DMS153 (cell line): ENCODE results near the gene OARD1.
A peak's percentile ranks its signal among the peaks of the same experiment; 100 is the strongest.

Source experiments
- DNase-seq: peaks from one replicate; lab custom pipeline; 2025; lab: John Stamatoyannopoulos, UW

The OARD1 gene

DNA sequence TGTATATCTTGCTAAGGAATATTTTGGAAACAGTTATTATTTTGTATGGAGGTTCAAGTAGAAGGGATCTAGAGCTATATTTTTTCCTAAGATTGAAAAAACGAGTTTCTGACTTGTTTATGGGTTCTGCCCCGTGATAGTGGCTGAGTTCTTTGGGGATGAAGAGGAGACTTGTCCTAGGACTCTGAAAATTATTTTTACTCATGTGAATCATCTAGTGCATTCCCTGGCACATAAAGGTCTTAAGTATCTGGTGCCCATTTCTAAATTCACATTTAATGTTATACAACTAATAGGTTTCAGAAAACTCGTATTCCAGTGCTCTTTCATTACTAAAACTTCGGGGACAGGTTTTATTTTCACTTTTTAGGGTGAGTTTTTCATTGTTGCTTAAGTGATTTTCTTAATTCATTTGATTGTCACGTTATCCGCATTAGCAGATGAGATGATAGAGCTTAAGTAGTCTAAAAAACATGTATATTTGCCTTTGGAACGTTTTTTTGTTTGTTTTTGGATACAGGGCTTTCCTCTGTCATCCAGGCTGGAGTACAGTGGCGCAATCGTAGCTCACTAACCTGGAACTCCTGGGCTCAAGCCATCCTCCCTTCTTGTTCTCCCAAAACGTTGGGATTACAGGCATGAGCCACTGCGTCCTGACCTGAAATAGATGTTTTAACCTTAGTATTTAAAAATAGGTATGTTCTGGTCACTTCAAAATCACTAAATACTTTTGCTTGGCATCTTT lies 2.7 kb upstream of the OARD1 start:
- no peak for DNase-seq

DNA sequence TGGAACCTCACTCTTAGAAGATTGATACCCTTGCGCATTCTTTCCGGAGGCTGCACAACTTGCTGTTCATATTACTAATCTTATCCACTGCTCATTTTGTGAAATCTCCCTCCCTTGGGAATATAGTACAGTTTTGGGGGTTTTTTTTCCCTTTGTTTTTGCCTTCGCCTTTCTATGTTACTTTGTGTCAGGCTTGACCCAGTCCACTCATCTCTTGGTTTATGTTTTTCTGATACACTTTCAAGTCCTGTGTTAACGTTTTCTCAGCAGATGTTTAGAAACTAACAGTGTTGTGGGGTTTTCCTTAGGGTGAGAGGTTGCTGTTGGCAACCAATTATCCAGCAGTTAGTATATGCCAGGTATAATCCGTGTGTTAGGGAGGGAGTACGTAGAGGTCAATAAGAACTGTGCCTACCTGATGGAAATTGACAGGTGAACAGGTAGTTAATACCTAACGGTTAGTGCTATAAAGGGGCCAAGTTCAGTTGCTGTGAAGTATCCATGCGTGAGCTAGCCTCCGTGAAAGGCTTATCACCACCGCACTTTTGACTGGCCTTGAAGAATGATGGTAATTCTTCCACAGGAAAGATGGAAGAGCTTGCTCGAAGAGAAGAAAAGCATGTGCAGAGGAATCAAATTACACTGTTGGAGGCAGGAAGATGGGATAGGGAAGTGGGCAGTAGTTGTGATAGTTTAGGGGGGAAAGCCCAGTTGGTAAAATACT lies 2.0 kb upstream of the OARD1 start:
- DNase-seq: no peak

DNA sequence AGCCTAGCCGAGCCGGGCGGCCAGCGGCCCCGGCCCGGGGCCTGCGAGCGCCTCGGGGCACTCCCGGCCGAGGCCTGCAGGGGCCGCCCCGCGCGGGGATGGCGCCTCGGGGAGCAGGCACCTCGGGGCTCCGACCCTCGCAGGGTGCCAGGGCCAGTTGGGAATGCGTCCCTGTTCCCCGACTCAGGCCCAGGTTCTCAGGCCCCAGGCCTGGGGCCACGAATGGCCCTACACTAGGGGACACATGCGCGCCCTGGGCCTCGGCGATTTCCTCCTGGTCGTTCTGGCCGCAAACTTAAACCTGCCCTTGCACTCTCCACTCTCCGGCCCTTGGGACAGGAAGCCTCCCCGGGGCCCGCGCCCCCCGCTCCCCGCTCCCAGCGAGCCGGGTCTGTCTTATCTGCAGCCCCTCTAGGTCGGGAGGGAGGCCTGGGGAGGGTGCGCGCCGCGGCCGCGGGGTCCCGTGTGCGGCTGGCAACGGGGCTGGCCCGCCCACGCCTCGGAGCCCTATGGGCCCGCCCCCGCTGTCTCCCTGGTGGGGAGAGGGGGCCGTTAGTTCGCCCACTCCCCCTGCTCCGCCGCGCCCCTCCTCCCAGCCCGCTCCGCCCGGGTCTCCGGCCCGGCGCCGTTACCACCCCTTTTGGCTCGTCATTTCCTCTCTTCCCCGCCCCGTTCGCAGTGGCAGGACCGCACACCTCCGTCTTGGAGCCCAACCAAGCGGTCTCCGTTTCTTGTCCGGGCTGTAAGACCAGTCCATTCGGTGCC lies 1.2 kb upstream of the OARD1 start:
- peak; percentile 50 for DNase-seq

DNA sequence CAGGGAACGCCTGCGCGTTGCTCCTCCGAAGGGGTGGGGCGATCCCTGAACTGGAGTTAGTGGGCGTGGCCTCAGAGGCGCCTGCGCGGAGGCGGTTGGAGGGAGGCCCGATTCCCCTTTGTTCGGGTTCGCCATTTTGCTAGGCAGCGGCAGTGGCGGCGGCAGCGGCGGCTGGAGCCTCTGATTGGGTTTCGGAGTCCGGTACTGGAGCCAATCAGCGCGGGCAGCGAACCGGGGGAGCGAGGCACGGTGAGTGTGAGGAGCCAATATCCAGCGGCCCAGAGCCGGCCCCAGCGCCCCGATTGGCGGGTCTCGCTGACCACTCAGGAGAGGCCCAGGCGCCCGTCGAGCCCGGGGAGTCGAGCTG lies 663 bp upstream of the OARD1 start, which contains the start of gene NFYA:
Gene NFYA, plus strand, starts transcription at position 139 of the 367 bp plus-strand sequence. CDS start 6,116 bp downstream, outside the sequence.
- peak; percentile 100 for DNase-seq

DNA sequence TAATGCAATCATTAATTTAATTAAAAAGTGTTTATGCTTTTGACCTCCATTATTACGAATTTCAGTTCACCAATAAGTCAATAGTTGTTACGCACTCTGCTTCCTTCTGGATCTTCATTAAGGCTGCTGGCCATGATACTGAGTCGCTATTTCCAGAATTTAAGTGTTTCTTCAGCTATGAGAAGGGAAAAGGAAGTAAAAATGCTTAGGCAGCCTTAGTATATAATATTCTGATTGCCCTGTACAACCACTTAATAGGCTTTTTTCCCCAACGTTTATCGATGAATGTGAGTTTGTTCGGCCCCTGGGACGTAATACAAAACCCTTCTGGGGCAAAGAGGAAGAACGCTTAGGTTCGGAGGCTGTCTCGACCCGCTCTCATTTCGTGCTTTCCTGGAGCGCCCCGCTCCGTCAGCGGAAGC lies 644 bp downstream of the OARD1 start:
- peak; percentile 69 for DNase-seq

DNA sequence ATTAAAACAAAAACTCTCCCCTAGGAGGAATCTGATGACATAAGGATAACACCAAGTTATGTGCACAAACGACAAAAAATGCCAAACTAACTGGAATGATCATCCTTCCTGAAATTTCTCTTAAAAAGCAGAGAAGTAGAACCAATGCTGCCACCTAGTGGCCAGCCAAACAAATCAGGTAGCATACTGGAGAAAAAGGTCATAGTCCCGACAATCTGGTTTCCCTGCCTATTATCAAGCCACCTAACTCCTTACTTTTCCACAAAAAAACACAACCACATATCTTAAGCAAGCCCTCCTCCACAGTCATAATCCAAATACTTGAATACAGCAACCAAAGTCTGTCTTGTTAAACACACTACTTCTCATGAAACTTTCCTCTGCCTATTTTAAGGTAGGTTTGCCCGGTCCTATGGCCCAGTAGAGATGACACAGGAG lies 5.3 kb downstream of the OARD1 start:
- peak; percentile 53 for DNase-seq

DNA sequence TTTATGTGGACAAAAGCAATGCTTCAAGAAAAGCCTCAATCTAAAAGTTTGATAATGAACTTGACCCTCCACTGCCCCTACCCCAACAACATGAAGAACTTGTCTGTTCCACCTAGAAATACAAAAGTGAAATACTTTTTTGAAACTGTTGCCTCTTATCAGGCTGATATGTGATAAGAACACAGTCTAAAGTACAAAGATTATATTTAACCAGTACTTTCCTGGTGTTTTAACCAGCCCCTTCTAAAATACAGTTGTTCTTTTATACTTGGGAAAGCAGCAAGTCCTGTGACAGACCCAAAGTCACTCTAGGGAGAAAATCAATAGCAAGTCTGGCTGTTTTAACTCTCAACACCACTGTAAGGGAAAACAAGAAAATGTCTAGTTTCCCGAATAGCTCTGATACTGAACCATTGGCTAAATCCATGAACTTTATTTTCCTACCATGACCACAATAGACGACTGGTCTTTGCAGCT lies 6.6 kb downstream of the OARD1 start:
- DNase-seq: no peak

DNA sequence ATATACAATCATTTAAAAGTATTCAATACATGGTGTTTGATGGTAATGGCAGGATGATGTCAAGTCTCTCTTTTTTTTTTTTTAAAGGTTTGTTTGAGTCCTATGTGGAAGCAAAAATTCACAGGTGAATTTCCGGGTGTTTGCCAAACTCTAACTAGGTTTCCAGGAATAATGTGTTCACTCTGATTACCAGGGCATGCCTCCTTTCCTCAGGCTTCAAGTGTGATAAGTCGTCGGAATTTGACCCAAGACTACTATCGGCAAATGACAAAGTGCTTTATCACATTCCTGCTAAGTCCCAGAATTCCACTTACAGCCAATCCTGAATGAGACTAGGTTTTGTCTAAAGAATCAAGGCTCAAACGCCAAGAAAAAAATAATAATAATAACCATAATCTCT lies 7.3 kb downstream of the OARD1 start:
- no peak for DNase-seq

DNA sequence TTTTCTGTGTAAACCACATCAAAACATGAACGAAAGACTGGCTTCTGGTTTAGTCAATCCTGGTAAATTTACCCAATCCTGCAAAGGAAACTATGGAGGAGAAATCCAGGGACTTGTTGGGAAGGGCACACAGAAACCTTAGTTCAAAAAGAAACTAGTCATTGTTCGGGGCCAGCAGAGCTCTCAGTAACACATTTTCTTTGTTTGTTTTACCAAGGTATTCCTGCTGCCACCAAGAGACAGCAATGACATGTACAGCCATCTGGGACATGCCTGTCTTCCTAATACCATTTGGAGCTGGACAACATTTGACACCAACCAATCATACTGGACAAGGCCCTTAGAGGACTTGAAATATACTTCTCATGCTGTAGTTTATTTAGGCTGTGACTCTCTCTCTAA lies 8.3 kb downstream of the OARD1 start:
- DNase-seq: no peak

DNA sequence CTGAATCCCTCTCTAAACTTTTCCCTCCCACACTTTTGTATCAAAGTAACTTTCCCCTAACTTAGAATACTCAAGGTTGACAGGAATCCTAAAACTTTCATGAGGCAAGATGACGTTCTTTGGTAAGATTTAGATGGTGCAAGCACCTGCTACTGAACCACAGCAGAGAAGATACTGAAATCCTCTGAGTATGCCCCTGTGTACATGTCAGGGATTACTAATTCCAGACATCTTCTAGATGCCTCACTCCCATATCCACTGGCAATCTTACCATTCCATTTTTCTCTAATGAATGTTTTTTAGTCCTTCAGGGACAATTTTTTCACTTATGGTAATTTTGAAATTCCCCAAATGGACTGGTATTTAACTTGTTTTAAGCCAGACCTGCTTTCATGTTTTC lies 10.1 kb downstream of the OARD1 start:
- DNase-seq: no peak

DNA sequence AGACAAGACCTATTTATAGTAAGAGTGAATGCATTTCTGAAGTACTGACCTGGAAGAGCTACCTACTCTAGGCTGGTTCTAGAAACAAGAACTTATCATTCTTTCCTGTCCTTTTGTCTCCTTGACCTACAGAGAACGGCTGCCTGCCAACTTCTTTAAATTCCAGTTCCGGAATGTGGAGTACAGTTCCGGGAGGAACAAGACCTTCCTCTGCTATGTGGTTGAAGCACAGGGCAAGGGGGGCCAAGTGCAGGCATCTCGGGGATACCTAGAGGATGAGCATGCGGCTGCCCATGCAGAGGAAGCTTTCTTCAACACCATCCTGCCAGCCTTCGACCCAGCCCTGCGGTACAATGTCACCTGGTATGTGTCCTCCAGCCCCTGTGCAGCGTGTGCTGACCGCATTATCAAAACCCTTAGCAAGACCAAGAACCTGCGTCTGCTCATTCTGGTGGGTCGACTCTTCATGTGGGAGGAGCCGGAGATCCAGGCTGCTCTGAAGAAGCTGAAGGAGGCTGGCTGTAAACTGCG lies 10.9 kb downstream of the OARD1 start:
- no peak for DNase-seq

DNA sequence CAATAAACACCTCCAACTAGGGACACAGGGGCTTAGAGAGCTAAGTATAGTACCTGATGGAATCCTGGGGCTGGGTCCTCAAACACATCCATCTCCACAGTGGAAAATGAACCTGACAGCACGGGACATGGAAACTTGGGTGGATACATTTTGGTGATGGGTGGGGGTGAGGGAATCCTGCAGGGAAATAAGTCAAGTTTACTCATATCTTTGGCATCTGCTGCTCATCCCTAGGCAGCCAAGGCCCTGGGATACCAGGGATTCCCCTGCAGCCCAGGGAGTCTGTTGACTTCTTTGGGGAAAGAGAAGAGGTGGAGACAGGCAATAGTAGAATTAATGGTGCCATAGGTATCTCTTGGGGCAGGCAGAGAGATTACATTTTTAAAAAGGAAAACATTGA lies 12.6 kb downstream of the OARD1 start:
- DNase-seq: no peak

DNA sequence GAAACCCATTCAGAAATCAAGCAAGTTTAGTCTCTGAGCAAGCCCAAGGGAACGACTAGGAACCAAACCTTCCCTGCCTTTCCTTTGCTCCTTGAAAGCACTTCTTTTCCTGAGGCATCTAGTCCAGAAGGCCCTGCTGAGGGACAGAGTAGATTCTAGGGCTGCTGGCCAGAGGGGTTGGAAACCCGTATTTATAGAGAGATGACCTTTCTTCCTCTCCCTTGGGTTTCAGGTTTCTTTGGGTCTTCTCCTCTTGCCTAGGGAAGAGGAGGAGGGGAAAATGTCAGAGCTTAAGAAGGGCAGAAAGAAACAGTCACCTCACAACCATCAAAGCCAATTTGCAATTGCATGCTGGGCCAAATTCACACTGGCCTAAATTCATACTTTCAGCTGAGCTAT lies 13.4 kb downstream of the OARD1 start:
- no peak for DNase-seq

DNA sequence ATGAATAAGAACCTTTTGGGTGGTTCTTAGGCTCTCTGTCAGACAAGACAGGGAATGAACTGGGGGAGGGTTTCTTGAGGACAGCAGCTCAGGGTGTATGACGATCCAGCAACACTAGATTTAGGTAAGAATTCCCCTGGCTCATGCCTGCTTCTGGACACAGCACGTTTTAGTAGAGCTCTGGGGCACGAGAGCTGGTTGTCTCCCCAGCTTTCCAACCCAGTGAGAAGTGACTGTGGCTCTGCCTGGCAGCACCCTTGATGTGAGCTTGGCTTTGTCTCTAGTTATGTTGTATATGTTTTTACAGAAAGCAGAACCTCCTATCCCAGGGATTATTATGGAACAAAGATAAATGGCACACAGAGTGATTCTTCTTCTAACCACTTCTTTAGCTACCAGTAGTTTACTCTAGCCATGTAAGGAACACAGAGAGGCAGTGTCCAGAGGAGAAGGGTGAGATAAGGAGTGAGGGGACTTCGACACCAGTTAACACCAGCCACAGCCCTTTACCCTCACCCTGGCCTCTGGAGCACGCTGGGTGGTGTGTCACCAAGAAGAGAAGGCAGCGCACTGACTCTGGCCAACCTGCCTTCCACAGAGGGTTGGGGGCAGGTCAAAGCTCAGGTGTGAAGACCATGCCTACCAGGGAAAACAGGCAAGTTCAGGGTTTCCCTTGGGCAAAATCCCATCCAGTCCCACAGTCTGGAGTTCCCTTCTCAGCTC lies 15.2 kb downstream of the OARD1 start:
- DNase-seq: no peak

DNA sequence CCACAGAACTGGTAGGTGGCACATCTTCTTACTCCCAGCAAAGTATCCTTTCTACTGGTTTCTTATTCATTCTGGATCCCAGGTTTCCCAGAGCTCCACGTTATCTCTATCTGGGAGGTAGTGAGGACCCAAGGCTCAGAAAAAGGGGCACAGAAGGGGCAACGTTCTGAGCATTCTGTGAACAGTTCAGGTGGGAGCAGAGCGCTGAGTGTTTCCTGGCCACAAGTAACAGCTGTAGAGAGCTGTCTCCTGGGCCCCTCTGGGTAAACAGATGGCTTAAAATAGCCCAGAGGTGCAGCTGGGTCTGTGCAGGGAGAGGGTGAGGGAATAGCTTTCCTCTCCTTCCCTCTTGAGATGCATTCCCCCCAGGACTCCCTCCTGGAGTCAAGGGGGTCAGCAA lies 17.0 kb downstream of the OARD1 start:
- DNase-seq: no peak

DNA sequence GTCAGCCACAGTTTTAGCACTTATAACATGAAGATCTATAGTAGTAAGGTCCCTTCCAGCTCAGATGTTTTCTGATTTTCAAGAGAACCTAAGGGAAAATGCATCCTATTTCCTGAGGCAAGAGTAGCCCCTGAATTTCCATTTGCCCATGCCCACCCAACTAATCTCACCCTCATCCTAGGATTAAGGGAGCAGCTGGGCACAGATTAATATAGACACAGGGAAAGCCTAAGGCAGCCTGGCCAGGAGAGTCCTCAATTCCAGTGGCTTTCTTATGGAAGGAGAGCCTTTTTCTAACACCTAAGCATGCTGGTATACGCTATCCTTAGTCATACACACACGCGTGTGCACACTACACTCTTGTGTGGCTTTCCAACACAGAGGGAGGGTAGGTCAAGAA lies 17.6 kb downstream of the OARD1 start:
- DNase-seq: no peak

DNA sequence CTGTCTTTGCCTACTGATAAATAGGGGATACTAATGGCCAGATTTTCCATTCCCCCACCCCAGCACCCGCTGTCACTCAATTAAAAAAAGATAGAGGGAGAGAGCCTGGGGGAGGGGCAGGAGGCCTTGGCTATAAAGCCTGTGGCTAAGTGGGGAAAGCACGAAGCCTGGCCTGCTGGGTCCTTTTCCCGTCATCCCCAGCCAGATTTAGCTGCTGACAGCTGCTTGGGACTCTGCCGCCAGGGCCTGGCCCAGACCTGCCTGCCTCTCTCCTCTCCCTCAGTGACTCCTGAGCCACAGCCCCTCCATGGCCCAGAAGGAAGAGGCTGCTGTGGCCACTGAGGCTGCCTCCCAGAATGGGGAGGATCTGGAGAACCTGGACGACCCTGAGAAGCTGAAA lies 19.1 kb downstream of the OARD1 start, which contains the start of gene APOBEC2:
Gene APOBEC2, plus strand, starts transcription at position 162 of the 400 bp plus-strand sequence. Its CDS starts 146 bp downstream, at position 308.
- no peak for DNase-seq

DNA sequence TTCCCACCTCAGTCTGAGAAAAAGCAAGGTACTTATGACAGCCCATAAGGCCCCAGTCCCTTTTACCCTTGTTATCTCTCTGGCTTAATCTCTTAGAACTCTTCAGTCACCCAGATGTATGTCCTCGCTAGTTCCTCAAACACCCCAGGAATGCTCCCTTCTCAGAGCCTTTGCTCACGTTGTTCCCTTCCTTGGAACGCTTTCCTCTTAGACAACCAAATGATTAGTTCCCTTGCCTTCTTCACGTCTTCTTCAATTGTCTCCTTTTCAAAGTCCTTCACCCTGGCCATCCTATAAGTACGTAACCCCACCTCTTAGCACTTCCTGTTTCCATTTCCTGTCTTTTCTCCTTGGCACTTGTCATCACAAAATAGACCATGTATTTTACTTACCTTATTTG lies 20.3 kb downstream of the OARD1 start:
- peak; percentile 39 for DNase-seq

DNA sequence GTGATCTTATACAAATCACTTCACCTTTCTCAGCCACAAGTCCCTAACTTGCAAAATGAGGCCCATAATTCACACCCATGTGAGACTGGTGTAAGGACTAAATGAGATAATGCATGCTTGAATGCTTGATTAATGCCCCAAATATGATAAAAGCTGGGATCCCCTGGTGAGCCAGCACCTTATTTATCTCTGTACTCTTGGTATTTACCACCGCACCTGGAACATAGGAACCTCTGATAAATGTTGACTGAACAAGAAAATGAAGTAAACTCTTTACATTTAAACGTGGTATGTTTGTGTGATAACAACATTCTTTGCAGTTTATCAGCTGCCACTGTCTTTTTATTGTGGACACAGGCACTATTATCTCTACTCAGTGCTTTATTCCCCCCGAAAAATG lies 21.6 kb downstream of the OARD1 start:
- no peak for DNase-seq

DNA sequence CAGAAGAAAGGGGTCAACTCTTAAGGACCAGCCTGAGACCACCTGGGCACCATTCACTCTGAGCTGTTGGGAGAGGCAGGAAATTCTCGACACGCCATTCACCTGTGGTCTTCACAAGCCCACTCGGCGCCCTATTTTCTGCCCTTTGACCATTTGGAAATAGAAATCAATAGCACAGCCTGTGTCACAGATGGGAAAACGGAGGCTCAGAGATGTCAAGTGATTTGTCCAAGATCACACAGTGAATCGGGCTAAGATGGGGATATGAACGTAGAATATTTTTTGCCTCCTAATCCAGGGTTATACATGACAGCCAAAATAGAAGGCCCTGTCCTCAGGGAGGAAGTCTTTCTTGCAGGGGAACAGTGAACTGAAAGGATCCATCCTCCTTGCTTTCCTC lies 22.2 kb downstream of the OARD1 start:
- DNase-seq: no peak

DNA sequence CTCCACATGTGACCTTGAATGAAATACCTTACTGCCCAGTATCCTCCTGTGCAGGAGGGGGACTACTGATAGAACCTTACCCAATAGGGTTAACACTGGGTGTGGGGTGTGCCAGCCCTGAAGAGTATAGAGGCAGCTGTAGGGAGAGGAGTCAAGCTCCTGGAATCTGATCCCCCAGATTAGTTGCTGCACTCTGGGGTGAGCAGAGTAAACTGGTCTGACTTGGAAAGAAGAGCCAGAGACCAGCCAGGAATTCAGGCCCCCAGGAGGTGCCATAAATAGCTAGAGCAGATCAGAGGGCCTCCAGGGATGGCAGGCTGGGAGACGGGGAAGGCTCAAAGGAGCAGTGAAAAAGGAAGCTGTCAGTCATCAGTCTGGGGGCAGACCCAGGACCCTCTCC lies 22.6 kb downstream of the OARD1 start:
- no peak for DNase-seq
